Renal cortical epithelial cell (primary cell): ENCODE measurements around the gene C7orf57. TPM values are rescaled to one million over a fixed set of nuclear protein-coding genes. Genes with fewer than 3 reads are reported as not detected.
"Not testable (repeated sequence)": the region's sequence is repeated elsewhere in the genome, so short reads cannot be mapped to it uniquely, and the experiment has no call there.

ENCODE experiments used
- DNase-seq: peaks from one replicate; pipeline ENCODE4 v3.0.0-alpha.2; 2011; ENCODE audit warnings: low read depth
- total RNA-seq: library from RNA; depleted of rRNA; stranded (reverse); fragments of >200 nt; gene quantifications from 2 replicates; pipeline ENCODE4 v1.2.3, GENCODE V29; 2014

C7orf57 gene
- total RNA-seq, 1 donor from 2014 or later, result not detected

DNA sequence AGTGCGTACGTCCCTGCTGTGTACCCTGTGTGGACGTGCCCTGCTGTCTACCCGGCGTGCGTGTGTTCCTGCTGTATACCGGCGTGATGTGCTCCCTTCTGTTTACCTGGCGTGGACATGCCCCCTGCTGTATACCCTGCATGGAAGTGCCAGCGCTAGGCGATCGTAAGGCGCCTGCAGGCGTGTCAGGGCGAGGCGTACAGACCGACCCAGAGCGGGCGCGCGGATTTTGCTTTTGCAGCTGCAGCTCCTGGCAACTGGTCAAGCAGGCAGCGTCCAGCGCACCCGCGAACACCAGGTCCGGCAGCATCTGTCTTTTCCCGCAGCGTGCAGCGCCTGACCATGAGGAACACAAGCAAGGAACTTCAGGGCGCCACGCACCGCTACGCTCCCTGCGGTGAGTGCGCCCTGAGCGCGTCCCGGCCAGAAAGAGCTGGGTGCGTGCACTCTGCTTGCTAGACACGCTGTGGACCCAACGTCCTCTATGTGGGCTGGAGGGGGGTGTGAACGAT is 680 bp downstream of the C7orf57 start:
- DNase-seq, result no peak

DNA sequence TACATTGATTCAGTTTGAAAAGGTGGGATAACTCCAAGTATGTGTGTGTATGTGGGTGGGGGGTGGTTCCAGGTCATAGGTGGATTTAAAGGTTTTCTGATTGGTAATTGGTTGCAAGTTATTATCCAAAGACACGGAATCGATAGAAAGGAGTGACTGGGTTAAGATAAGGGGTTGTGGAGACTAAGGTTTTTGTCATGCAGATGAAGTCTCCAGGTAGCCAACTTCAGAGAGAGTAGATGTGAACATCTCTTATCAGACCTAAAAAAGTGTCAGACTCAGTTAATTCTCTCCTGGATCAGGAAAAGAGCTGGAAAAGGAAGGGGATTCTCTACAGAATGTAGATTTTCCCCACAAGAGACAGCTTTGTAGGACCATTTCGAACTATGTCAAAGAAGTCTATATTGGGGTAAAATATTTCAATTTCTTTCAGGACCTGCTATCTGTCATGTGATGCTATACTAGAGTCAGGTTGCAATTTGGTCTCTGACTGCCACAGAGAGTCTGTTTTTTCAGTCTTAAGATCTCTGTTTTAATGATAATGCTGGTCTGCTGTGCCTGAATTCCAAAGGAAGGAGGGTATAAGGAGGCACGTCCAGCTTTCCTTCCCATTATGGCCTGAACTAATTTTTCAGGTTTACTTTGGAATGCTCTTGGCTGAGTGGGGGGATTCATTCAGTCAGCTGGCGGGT is 3.6 kb downstream of the C7orf57 start:
- no peak for DNase-seq

DNA sequence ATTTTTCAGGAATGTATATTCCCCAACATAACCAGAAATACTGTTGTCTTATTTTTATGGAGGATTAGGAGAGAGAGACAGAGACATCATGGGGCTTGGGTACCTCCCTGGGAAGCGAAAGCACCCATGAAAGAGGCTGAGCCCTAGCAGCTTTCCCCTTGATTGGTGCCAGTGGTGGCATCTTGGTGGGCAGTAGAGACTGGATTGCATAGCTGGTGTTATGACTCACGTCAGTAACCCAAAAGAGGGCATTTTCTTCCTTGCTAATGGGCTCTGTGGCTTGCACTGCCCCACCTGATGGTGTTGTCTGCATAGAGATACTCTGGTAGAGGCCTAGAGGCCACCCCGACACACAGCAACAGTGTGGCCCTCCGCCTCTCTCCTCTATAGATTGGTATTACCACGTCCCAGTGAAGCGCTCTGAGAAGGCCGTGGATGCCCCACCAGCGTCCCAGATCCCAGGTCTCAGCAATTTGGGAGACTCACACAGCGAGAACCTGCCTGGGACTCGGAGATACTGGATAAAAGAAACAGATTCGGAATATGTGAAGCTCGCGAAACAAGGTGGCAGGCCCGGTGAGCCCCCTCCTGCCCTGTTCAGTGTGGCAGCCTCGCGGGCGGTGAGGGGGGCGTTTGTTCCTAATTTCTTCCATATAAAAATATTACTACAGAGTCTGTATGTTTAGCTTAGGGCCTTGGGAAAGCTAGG is 5.8 kb downstream of the C7orf57 start:
- DNase-seq, result peak; percentile 26

DNA sequence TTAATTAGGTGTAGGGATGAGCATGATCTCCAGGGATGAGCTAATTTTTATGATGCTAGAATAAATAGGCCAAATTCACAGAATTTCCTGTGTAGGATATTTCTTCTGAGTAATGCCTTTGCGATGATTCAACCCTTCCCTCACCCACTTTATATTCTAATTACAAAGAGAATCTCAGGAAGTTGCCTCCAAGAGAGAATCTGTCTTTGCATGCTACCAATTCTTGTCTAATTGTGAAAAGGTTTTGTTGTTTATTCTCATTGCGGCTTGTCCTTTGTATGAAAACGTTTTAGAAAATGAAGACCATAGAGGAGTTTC is 6.3 kb downstream of the C7orf57 start:
- DNase-seq, result peak; percentile 45

DNA sequence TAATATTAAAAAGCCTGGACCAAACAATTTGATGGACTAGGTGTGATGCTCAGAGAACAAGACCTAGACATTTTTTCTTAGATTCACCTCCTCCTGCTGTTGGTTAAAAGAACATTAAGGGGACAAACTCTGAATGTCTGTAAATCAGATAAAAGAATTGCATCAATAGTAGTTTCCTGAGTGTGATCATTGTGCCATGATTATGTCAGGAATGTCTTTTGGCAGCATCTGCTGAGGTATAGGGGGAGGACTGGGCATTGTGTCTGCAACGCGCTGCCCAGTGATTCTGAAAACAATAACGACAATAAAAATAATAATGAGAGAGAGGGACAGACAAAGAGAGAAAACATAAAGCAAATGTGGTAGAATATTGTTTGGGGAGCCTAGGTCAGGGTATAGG is 6.9 kb downstream of the C7orf57 start:
- DNase-seq, result no peak

DNA sequence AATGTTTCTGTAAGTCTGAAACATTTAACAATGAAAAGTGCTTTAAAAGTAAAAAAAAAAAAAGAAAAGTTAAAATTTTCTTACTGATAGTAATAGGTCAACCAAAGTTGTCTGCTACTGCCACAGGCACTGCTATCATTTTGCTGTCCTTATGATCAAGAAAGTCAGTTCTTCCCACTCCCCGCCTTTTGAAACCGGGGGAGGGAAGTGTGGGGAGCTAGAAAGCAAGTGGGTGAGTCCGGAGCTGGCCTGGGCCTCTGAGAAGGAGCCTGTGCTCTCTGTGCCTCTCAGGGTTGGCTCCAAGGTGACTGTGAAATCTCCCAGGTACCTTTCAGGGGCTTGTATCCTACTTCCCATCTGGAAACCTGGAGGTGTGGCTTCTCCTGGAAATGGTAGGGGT is 7.3 kb downstream of the C7orf57 start:
- DNase-seq, result no peak

DNA sequence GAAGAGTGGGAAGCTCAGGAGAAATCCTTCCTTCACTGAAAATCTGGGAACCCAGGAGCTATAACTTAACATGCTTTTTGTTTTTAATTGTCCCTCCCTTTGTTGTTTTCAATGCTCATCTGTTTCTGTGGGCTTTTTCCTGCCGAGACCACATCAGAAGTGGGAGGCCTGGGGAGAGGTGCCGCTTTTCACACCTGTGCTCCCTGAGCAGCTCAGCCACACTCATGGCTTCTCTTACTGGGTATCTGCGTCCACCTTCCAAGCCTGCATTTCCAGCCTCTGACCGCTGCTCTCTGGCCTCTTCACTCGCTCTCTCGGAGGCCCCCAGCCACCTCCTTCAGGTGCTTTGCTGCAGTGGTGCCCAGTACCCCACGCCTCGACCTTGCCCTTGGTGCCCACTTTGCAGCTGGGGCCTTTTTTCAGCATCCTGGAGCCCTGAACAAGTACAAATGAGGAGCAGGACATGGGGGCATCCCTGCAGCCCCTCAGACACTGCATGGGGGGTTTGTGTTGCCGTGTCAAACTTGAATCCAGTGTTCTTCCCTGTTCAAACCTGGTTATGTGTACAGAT is 9.9 kb downstream of the C7orf57 start:
- DNase-seq, result no peak

DNA sequence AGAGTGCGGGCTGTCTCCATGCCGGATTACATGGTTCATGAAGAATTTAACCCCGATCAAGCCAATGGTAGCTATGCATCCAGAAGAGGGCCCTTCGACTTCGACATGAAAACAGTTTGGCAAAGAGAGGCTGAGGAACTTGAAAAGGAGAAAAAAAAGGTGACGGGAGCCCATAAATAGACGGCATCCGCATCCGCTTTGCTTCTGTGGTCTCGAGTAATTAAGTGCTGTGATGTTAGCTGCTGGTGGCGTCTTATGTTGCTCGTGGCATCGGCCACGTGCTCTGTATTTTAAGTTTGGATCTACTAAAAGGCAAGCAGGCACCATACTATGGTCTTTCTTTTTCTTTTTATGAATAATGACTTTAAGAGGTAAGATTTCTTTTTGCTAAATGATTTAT is 11.1 kb downstream of the C7orf57 start:
- DNase-seq, result no peak

DNA sequence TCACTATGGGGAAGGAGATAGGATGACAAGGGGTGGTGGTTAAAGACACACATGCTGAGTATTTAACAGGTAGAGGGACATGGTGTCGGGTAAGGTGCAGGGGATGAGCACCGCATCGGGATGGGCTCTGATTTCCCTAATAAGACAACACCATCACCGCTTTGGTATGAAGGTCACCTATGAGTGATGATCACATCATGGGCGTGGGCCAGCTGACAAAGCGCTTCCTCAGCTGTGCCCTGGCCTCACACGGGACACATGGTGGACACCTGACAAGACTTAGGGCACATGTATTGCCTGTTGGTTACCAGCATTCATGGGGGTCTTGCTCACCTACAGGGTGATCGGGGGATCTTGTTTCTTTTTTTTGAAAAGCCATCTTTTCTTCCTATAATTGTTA is 12.8 kb downstream of the C7orf57 start:
- DNase-seq, result no peak

DNA sequence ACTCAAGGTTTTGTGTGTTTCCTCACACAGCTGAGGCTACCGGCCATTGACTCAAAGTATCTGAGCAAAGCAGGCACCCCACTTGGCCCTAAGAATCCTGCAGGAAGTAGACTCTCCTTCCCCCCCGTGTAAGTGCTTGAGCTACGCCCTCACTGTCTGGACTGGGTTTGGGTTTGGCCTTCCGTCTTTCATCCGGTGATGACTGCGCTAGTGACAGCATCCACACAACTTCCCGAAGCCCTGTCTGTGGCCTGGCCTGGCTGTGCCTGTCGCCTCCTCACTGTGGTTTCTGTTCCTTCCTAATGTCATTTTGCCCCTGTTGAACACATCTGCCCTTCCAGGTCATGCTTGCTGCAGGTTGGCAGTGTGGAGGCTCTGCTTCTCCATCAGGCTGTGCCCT is 14.5 kb downstream of the C7orf57 start:
- no peak for DNase-seq

DNA sequence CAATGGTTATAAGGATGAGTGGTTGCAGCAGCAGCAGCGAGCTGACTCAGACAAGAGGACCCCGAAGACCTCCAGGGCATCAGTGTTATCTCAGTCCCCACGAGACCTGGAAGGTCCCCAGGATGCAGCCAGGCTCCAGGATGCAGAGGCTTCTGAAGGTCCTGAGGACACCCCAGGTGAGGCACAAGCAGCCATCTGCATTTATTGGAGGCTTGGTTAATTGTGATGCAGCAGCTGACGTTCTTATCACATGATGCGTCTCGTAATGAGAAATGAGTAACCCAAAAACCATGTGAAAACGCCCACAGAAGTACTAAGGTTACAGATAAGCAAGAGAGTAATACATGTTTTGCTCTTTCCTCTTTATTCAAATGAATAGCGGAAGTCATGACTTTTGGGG is 17.4 kb downstream of the C7orf57 start:
- DNase-seq, result peak; percentile 42

DNA sequence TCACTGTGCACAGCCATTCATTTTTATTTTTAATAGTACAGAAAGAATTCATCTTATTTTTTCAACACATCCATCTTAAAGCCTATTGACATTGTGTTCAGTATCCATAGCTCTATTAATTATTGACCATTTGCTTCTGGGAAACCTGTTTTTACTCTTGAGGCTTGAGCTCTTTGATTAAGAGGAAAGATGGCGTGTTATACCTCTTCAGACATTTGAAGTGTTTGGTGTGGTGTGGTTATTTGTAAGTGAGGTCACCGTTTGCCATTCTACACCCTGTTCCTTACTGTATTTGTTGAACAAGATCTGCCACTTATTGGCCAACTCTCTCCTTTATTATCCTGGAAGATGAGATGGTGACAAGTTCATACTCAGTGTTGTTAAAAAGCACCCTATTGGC is 18.4 kb downstream of the C7orf57 start:
- DNase-seq, result no peak

DNA sequence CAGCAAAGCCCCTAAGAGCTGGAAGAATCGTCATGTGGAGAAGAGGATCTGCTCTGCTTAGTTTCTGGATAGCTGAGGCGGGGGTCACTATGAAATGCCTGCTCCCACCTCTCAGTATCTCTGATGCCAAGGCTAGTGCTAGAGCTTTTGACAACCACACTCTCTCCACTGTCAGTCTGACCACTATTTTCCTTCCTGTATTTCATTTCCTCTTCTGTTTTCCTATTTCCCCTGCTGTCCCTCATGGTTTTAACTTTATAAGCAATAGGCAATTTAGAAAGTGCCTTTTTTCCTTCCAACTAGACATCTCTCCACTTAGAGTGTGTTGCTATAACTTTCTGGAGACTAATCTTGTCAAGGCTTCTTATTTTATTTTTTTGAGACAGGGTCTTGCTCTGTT is 23.6 kb downstream of the C7orf57 start:
- DNase-seq, result no peak

DNA sequence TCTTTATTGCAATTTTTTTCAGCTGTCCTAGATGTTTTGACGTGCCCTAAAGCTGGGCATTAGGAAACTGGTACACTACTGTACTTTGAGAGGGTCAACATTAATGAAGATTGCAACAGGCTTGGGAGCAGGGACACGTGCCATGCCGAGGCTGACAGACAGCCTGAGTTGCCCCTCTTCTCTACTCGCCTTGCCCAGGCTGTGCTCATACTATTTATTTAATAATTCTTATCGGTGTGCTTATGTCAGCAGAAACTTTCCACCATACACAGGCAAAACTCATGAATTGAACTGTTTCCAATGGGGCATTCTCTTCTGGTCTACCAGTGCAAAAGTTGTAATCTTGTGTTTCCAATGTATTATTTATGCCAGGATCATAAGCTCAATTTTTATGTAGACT is 24.4 kb downstream of the C7orf57 start:
- DNase-seq, result no peak

DNA sequence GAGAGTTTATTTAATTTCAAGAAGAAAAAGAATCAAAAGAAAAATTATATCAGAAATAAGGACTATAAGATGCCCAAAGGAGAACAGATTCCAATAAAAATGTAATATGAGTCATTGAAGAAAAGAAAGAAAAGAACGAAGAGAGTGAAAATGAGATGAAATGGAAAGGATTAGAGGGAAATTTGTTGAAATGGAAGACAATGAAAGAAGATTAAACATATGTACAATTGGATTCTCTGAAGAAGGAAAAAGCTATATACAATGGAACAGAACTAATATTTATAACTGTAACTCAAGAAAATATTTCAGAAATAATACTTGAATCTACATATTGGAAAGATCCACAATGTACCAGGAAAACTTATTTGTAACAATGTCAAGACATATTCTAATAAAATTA is 28.6 kb downstream of the C7orf57 start:
- DNase-seq, result no peak

DNA sequence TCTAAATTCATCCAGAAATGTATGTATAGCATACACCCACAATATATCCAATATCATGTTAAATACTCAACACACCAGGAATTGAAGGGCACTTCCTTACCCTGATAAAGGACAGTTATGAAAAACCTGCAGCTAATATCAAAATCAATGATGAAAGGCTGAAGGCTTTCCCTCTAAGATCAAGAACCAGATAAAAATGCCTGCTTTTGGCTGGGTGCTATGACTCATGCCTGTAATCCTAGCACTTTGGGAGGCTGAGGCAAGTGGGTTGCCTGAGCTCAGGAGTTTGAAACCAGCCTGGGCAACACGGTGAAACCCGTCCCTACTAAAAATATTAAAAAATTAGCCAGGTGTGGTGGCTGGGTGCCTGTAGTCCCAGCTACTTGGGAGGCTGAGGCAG is 32.1 kb downstream of the C7orf57 start:
- no peak for DNase-seq

DNA sequence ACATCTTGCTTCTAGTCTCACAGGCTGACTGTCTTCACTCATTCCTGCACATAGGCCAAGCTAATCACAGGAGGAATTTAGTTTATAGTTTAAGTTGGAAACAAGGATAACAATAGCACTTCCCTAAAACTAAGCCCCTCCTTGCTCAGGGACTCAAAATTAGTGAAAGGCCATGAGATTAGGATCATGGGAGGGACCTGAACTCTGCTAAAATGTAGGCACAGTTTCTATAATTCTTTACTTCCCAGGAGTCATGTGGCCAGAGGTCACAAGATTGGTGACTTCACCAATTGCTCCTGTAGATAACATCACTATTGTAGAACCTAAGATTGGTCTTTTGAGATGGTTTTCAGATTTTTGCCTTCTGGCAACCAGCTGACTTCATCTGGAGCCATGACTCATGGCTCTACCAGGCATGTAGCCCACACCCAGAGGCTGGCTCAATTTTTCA is 38.9 kb downstream of the C7orf57 start:
- DNase-seq, result no peak

DNA sequence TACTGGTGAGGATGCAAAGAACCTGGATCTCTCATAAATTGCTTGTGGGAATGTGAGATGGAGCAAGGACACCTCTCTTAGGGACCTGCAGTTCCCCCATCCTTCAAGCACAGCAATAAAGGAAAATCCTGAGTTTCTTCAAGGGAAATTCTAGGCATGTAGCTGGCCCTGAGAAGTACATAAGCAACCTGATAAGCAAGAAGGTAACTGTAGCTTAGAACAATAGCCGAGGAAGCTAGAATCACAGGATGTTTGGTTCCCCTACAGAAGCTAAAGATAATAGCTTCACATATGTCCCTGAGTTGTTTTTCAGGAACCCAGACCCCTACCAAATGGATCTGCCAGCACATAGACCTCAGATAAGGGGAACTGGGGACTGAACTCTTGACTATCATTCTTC is 42.1 kb downstream of the C7orf57 start:
- DNase-seq, result no peak

DNA sequence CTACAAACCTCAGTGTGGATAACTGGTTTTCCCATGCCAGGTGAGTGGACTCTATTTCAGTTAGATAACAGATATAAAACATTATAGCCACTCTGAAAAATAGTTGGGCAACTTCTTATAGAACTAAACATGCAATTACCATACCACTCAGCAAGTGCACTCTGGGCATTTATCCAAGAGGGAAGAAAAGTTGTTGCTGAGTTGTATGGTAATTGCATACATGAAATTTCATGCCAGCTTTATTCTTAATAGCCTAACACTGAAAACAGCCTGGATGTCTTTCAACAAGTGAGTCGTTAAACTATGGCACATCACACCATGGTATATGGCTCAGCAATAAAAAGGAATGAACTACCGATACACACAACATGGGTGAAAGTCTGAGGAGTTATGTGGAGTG is 43.1 kb downstream of the C7orf57 start:
- peak; percentile 49 for DNase-seq

DNA sequence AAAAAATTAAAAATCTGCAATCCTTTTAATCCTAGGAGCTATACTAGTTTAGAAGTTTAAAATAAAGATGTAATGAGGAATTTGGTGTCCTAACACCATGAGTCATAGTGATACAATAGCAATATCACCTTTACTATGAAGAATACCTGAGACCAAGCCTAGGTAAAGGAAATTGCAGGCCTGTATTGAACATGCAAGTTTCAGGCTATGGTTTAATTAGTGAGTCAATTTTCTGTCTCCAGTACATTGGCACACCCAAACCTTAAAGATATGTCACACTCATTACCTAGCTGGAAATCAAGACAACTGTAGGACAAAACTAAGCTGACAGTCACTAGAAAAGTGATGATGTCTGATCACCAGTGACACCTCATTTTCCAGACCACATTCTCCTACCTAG is 47.0 kb downstream of the C7orf57 start:
- not testable (repeated sequence) for DNase-seq

DNA sequence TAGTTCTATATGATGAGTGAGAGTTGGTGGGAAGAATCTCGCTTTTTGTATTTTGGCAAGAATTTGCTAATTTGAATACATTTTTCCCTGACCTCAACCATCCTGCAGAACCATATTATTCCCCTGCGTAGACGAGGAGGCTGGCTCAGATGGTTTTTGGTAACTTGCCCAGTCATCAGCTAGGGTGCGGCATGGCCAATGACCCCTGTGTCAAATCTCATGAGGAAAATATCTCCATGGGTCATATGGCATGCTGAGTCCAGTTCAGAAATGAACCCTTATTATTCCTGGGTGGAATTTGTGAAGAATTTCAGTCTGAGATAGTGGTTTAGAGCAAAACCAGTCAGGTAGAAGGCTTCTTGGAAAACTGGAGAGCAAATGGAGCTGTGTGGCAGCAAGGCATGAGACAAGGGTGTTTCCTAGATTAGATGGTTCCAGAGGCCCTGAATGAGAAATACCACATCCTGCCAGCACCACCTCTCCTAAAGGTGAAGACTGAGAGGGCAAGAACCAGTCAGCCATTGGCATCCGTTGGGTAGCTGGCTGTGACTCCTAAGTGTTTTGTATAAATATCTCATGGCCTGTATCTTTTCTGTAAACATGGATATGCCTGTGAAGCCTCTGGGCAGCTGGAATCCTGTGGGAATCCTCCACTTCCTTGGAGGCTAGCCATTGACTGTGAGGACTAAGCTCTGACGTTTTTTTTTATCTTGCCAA is 47.9 kb downstream of the C7orf57 start:
- peak; percentile 85 for DNase-seq

DNA sequence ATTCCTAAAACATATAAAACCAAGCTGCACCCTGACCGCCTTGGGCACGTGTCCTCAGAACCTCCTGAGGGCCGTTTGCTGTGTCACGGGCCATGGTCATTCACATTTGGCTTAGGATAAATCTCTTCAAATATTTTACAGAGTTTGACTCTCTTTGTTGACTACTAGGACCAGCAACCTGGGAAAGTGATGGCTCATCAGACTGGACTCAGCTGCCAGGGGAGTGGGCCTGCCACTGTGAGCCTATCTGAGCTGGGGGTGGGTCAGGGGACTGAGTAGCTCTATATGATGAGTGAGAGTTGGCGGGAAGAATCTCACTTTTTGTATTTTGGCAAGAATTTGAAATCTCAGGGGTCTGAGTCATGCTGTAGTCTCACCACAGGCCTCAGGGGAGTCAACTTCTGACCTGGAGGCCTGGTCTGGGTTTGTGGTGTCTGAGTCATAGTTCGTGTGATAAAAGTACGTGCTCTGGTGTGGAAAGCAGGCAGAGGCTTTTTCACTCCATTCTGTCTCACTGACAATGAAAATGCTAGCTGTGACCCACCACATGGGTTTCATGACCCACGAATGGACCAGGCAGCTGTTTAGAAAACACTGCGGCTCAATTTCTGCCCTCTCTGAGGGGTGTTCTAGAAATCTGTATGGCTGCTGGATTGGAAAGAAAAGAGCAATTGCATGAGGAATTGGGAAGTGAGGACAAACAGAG is 49.5 kb downstream of the C7orf57 start:
- peak; percentile 99 for DNase-seq
